ENCODE results near the gene TSPAN13. TPM values are rescaled to one million over a fixed set of nuclear protein-coding genes. Genes with fewer than 3 reads are reported as not detected.
A peak's percentile ranks its signal among the peaks of the same experiment; 100 is the strongest.

The TSPAN13 gene
- total RNA-seq, 2 donors from 2014 or later = 1.5 to 6.4 TPM

DNA sequence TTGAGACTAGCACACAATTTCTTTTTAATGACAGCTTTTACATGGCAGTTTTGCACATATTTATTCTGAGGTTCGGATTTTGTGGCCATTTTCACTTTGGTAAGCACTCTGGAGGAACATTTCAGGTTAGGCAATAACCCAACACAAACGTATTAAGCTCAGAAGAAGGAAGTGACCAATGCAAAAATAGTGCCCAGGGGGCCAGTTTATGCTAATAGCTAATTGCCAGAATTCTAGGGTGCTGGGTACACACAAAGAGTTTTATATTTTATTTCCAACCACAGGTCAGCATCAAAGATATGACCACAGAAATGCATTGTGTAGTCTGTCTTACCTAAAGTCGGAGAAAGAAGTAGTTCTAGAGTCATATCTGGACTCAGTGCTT lies 59.7 kb downstream of the TSPAN13 start:
- ATAC-seq (ENCODE audit: insufficient number of reproducible peaks, low FRiP score, low read depth) = no peak
- Histone ChIP-seq H3K27ac (peak overlapping the region; percentile 0 to 1), H3K36me3 (no peaks in the 10 kb centered on the region), H3K9me3 (no peaks in the 10 kb centered on the region), H3K4me1 (ENCODE audit: control insufficient read depth in 1 of 2, low read depth in 2 of 2) (peaks cover 3 to 24% of the 10 kb centered on the region in 2 donors), H3K27me3 (replicated peaks; ENCODE audit: insufficient read depth) (no peaks in the 10 kb centered on the region), H3K4me3 (no peak overlapping the region)
- no peak for DNase-seq (ENCODE audit: low spot score)
- TF ChIP-seq, protein P1, sequence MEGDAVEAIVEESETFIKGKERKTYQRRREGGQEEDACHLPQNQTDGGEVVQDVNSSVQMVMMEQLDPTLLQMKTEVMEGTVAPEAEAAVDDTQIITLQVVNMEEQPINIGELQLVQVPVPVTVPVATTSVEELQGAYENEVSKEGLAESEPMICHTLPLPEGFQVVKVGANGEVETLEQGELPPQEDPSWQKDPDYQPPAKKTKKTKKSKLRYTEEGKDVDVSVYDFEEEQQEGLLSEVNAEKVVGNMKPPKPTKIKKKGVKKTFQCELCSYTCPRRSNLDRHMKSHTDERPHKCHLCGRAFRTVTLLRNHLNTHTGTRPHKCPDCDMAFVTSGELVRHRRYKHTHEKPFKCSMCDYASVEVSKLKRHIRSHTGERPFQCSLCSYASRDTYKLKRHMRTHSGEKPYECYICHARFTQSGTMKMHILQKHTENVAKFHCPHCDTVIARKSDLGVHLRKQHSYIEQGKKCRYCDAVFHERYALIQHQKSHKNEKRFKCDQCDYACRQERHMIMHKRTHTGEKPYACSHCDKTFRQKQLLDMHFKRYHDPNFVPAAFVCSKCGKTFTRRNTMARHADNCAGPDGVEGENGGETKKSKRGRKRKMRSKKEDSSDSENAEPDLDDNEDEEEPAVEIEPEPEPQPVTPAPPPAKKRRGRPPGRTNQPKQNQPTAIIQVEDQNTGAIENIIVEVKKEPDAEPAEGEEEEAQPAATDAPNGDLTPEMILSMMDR (IDR thresholded peaks at IDR 0.05) = no peak

DNA sequence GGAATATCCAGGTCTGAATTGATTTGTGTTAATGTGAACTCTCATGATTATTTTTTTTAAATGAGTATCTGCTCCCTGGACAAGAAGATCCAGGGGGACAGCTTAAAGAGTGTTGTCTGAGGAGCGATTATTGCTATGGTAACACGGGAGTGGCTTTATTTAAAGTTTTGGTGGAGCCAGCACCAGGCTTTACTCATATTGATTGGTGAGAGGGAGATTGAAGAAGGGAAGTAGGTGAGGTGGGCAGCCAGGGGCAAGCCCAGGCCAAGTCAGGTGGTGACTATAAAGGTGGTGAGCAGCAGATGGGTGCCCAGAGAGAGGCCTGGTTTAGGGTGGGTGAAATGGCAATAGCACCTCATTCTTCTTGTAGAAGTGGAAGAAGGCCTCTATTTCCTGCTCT lies 61.4 kb downstream of the TSPAN13 start:
- H3K4me3 ChIP-seq = no peak overlapping the region
- TF ChIP-seq, protein P1 (IDR thresholded peaks at IDR 0.05) = no peak
- no peak for ATAC-seq (ENCODE audit: insufficient number of reproducible peaks, low FRiP score, low read depth)

DNA sequence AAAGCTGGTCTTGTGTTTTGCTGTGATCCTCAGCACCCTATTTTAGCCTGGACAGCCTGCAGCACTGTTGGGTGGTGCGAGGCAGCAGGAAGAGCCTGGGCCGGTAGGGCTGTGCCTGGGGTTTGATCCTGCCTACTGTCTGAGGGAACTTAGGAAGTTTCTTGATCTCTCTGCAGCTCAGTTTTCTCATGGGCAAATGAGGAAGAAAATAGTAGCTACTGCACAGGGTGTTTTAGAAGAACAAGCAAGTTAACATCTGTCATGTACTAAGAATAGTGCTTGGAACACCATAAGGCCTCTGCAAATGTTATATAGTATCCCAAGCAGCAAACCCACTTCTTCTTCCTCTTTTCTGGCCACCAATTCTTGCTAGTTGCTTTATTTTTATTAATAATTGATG lies 63.3 kb downstream of the TSPAN13 start:
- Histone ChIP-seq H3K27me3 (replicated peaks; ENCODE audit: insufficient read depth) (no peaks in the 10 kb centered on the region), H3K9me3 (no peaks in the 10 kb centered on the region), H3K36me3 (no peaks in the 10 kb centered on the region), H3K4me3 (no peak overlapping the region), H3K4me1 (ENCODE audit: control insufficient read depth in 1 of 2, low read depth in 2 of 2) (peaks cover 3 to 22% of the 10 kb centered on the region in 2 donors), H3K27ac (no peak overlapping the region)
- DNase-seq (ENCODE audit: low spot score) (no peak), ATAC-seq (ENCODE audit: insufficient number of reproducible peaks, low FRiP score, low read depth) (no peak)
- TF ChIP-seq, protein P1 (IDR thresholded peaks at IDR 0.05) = no peak

More for the DNA sequence above, 61.4 kb downstream of the TSPAN13 start:
- Histone ChIP-seq H3K36me3 (no peaks in the 10 kb centered on the region), H3K27ac (no peak overlapping the region), H3K4me1 (ENCODE audit: control insufficient read depth in 1 of 2, low read depth in 2 of 2) (peaks cover 3 to 24% of the 10 kb centered on the region in 2 donors), H3K9me3 (no peaks in the 10 kb centered on the region), H3K27me3 (replicated peaks; ENCODE audit: insufficient read depth) (no peaks in the 10 kb centered on the region)
- DNase-seq (ENCODE audit: low spot score) = no peak

DNA sequence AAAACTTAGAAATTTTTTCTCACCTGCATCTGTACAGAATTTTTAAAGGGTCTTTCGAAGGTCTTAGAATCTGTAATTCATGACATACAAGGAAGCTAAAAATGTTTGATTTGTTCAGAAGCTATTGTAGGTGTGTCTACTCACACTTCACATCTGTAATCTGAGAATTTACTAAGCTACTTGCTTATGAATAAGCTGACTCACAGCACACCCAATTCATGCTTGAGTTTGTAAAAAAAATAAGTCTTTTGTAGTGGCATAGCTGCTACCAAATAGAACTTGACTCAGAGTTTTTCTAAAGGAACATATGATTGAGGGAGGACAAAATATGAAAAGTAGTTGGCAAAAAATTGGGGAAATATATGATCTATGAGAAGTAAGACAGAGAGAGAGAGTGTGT lies 64.0 kb downstream of the TSPAN13 start:
- H3K36me3 ChIP-seq = no peaks in the 10 kb centered on the region
- no peak for ATAC-seq (ENCODE audit: insufficient number of reproducible peaks, low FRiP score, low read depth)

DNA sequence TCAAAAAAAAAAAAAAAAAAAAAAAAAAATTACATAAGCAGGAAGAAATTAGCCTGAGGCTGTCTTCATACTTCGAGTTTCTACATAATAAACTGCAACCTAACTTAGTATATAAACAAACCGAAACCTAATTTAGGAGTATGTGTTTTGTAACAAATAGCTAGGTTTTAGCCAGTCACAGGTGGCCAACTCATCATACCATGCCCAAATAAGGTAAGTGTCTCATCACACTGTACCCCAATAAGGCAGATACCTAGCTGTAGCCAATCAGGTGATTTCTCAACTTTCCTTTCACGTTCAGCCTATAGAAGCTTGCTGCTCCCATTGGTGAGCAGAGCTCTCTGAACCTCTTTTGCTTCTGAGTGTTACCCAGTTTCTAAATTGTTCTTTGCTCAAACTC lies 65.2 kb downstream of the TSPAN13 start:
- TF ChIP-seq, protein P1 (IDR thresholded peaks at IDR 0.05) = no peak
- Histone ChIP-seq H3K4me3 (no peak overlapping the region), H3K27ac (no peak overlapping the region), H3K27me3 (replicated peaks; ENCODE audit: insufficient read depth) (no peaks in the 10 kb centered on the region), H3K9me3 (no peaks in the 10 kb centered on the region), H3K36me3 (no peaks in the 10 kb centered on the region), H3K4me1 (ENCODE audit: control insufficient read depth in 1 of 2, low read depth in 2 of 2) (peaks cover 0 to 3% of the 10 kb centered on the region in 2 donors)
- DNase-seq (ENCODE audit: low spot score) (no peak), ATAC-seq (ENCODE audit: insufficient number of reproducible peaks, low FRiP score, low read depth) (no peak)

More for the DNA sequence above, 64.0 kb downstream of the TSPAN13 start:
- H3K27ac ChIP-seq = no peak overlapping the region
- no peaks in the 10 kb centered on the region for H3K9me3 ChIP-seq
- no peak for DNase-seq (ENCODE audit: low spot score)
- H3K4me1 ChIP-seq (ENCODE audit: control insufficient read depth in 1 of 2, low read depth in 2 of 2) = peaks cover 2 to 14% of the 10 kb centered on the region in 2 donors
- H3K27me3 ChIP-seq (replicated peaks; ENCODE audit: insufficient read depth) = no peaks in the 10 kb centered on the region
- TF ChIP-seq, protein P1 (IDR thresholded peaks at IDR 0.05) = no peak
- no peak overlapping the region for H3K4me3 ChIP-seq
